Globus pallidus (tissue), 1 donor: Measurements from ENCODE around the gene LRRC66.

Experiments used
- DNase-seq: peaks from one replicate; pipeline ENCODE4 v3.0.0-alpha.2; 2015; ENCODE audit warnings: low spot score

The LRRC66 gene

DNA sequence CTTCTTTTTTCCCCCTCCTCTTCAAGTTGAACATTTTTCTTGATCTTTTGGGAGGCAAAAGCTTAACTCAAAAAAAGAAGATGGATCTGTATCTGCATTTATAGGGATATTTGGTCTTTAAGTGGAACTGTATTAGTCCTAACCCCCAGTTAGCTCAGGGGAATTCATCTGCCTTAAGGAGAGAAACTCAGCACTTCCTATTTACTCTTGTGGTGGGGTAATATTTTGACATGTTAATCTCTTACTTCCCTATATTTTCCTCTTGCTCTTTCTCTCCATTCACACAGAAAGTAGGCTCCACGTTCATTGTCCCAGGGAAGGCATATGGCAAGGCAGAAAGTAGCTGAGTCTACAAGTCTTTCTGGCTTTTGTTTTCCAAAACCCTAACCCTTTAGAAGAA is 5.3 kb downstream of the LRRC66 start:
- DNase-seq = no peak

GRCh38 chr4:52012651-52013050 is 7.5 kb downstream of the LRRC66 start:
- no peak for DNase-seq

DNA sequence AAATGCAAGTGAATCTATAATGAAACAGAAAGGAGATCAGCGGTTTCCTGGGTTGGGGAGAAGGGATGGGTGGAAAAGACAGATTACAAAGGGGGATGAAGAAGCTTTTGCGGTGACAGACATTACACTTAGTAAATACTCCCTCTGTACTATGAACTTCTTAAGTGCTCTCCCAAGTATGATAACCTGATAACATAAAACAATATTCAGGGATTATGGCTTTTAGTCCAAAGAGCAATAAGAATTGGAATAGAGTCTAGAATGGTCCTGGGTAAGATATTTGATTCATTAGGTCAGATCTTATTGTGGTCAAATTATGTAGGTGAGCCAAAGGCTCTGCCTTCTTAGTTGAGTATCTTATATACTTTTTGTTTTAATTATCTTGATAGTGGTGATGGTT is 9.2 kb downstream of the LRRC66 start:
- no peak for DNase-seq

- no peak for DNase-seq
Observed at GRCh38 chr4:52006887-52007286, 13.3 kb downstream of the LRRC66 start.

DNA sequence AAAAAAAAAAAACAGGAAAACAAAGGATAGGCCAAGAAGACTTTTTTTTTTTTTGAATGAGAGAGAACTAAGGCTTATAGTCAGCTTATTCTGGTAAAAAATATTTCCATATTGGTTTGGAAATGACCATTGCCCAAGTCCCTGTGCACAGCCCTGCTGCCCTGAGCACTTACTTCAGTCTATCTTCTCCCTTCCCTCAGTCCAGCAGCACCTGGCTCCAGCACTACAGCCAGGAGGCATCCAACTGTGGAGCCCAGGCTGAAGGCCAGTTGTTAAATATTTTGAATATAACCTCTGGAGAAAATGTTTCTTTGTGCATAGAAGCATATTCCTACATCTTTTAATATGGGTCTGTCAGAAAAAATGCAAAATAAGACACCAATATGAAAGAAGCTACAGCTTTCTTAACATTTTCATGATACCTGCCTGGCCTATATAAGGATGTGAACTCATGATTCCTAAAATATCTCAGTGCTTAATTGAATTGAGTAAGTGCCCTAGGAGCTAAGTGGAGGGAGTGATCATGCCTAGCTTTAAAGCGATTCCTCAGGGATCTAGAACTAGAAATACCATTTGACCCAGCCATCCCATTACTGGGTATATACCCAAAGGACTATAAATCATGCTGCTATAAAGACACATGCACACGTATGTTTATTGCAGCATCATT is 14.4 kb downstream of the LRRC66 start:
- DNase-seq = no peak

GRCh38 chr4:52004414-52004813 is 15.7 kb downstream of the LRRC66 start:
- no peak for DNase-seq

GRCh38 chr4:52001616-52002015 is 18.5 kb downstream of the LRRC66 start:
- DNase-seq = no peak

DNA sequence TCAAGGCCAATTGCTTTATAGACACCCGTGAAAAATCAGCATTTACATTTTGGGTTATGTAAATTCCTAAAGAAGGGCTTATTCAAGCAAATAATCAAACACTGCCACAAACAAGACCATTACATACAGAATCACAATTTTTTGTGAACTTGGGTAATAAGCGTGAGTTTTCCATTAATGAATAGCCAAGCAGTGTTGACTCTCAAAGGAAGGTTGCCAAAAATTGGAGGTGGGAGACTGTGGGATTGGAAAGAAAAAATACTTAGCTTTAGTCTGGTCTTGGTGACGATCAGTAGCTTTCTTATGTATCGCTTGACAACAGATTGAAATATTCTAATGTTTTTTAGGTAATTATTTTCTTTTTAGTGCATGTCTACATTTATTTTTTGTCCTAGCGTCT is 20.9 kb downstream of the LRRC66 start:
- DNase-seq = no peak

DNA sequence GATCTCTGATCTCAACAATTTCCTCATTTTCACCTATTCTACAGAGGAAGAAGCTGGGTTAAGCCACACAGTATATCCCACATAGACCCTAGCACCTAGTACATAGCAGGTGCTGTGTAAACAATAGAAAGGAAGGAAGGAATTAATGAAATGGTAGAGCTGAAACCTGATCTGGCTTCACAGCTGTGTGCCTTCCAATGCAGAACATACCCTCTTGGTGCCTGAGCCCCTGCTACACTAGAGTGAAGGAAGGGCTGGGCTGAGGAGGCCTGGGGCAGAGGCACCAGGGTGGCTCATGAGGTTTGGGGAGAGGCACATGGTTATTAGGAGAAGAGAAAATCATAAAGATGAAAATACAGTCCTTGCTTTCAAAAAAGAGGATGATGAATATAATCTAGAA is 21.3 kb downstream of the LRRC66 start:
- no peak for DNase-seq

GRCh38 chr4:51997647-51998046 is 22.5 kb downstream of the LRRC66 start:
- DNase-seq = no peak

- no peak for DNase-seq
Observed at GRCh38 chr4:51995647-51996220, 24.4 kb downstream of the LRRC66 start.

DNA sequence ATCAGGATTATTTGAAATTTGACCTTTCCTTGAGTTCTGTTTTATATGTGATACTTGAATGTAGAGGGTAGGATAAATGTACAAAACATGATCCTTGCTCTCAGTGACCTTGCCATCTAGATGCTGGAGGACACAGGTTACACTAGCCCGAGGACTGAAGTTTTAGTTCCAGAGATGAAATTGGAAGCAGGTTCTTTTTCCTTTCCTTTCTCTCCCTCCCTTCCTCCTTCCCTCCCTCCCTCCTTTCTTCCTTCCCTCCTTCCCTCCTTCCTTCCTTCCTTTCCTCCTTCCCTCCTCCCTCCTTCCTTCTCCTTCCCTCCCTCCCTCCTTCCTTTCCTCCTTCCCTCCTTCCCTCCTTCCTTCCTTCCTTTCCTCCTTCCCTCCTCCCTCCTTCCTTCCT is 54.3 kb downstream of the LRRC66 start:
- no peak for DNase-seq

DNA sequence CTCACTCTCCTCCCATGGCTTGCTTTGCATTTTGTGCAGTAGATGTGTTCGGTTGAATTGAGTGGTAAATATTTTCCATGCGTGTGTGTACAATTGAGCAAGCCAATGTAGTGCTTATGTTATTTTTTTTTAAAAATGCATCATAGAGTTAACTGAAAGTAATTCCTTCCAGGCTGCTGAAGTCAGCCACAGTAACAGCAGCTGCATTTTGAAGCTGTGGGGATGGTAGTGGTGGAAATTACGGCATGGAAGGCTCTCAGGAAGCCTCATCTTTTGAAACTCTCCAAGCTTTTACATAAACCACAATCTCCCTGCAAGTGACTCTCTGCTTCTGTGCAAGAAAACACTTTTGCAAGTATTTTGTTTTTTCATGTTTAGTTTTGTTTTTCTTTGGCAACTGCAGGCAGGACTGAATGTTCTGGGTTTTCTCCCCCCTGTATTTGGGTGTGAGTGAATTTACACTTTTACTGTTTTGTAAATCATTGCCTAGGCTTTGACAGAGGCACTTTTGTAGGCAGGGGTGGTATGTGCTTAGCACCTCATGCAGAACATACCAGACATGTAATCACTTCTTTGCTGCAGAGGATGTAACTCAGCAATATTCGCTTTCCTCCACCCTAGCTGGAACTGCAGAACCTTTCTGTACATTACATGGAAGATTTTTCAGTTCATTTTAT is 56.2 kb downstream of the LRRC66 start:
- no peak for DNase-seq

DNA sequence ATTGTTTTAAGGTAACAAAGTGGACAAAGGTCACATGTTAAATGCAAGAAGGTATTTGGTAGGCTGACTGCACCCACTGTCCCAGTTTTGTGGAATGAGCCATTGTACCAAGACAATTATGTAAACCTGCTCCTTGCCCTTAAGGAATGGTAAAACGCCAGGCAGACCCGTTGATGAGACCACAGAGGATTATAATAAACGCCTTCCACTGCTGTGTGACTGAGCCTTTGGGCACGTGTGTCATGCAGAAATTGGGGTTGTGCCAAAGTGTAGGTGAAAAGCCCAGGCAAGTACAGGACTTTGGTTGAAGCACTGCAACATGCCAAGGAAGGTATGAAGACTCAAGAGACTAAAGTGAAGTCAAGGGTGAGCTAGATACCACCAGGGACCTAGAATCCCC is 59.7 kb downstream of the LRRC66 start:
- DNase-seq = no peak

DNA sequence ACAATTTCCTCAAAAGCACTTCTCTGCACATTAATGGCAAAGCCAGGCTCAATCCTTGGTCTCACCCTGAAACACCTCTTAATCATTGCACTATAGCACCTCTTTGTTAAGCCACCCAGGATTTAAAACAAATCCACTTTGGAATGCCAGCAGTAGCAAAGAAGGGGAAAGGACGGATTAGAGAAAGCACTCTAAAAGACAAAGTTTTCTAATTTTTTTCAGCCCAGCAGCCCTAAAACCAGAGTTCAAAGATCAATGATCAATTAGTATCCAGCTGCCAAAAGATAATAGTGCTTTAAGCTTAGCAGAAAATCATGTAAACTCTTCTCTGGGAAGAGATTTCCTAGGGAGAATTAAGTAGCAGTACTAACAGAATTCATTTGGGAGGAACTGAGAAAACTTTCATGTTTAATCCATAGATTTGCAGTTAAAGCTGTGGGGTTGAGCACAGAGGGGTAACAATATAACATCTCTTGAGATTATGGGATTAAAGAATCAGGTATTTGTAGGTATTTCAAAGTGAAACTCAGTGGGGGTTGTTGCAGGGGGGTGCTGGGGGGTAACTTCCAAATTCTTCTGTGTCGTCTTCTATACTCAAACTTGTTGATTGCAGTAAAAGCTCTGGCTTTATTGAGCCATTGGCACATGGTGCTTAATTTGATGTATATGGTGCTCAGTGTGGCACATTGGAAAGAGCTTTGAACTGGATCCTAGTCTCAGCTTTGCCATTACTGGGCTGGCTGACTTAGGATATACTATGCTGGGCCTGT is 61.8 kb downstream of the LRRC66 start:
- DNase-seq = no peak
